NCI-H226 (cell line): ENCODE measurements around the gene RMP24.
A peak's percentile ranks its signal among the peaks of the same experiment; 100 is the strongest.

Experiments used
- DNase-seq: peaks from one replicate; pipeline ENCODE4 v3.0.0-alpha.2; 2015

The RMP24 gene

GRCh38 chr18:35968278-35968880 lies 4.1 kb upstream of the RMP24 start:
- DNase-seq = no peak

- DNase-seq = no peak
Observed at GRCh38 chr18:35969676-35970075, 2.8 kb upstream of the RMP24 start.

DNA sequence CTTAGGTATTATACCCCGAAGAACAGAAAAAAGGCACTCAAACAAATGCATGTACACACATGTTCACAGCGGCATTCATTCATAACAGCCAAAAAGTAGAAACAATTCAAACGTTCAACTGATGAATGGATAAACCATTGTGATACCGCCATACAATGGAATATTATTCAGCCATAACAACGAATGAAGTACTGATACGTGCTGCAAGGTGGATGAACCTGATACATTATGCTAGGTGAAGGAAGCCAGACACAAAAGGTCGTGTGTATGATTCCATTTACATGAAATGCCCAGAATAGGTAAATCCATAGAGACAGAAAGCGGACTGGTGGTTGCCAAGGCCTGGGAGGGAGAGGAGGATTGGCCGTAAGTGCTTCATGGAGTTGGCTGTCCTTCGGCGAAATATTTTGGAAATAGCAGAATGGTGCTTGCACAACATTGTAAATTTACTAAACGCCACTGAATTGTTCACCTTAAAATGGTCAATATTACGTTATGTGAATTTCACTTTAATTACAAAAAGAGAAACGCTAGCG lies 750 bp upstream of the RMP24 start:
- DNase-seq = no peak

- no peak for DNase-seq
Observed at GRCh38 chr18:35973650-35974049, 1.2 kb downstream of the RMP24 start.

GRCh38 chr18:35974181-35974580 lies 1.7 kb downstream of the RMP24 start:
- DNase-seq = no peak

DNA sequence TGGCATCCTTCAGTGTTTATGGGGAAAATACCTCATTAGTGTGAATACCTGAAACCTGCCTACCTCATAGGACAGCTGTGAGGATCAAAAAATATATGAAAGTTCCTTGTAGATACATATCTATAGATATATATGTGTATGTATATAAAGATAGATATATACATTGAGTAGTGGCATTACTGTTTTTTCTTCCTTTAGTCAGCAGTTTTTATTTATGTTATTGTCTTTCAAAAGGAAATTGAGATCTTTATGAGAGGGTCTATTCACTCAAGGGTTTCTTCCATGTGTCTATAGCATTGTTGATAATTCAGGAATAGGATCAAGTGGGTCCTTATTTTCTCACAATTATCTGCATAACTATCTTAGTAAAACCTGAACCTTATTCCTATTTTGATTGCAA lies 6.6 kb downstream of the RMP24 start:
- no peak for DNase-seq

GRCh38 chr18:35982409-35983114 lies 10.1 kb downstream of the RMP24 start:
- no peak for DNase-seq

DNA sequence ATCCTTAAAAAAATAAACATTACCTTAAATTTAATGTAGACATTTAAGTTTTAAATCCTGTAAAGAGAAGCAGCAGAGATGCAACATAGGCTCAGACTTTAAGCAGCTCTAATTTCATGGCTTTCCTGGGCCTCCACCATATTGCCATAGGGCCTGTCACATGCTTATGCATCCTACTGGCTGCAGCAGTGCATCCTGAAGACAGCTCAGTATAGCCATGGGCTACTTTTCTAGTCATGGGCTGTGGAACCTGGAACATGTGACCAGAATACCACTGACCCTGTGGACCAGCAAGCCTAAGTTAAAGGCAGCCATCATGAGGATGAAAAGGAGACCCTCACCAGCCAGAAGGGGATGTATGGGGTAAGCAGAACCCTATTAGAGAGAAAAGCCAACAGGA lies 10.7 kb downstream of the RMP24 start:
- DNase-seq = no peak

DNA sequence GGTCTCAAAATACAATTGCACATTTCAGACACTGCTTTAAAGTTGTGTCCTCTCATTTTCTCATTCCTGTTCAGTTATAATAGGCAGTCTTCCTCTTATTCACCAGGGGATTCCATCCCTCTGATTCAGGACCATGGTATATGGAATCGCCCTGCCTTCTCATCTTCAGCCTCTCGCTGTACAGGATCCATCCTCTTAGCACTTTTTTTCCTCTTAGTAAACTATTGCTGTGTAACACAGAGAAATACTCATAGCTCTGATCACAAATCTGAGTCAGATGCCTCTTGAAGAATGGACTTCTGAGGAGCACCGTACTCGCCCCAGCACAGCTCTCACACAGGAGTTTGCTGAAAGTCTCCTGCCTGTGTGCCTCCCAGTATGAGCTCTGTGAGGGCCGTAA lies 11.3 kb downstream of the RMP24 start:
- no peak for DNase-seq

- no peak for DNase-seq
Observed at GRCh38 chr18:35991696-35992095, 19.2 kb downstream of the RMP24 start.

DNA sequence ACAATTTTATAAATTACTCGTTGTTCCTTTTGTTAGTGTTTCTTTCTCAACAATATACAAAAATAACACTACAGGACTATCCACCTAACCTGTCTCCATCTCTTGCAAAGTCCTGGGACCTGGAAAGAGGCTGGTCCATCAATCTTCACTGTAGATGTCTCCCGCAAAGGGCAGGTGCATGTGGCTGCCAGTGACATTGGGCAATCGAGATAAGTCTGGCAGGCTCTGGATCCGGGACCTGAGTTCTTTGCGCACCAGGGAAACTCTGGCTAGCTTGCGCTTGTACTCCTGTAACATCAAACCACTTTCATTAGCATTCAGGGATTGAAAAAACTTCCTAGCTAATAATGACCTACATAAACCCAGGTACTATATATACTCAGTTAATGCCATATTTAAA lies 20.5 kb downstream of the RMP24 start:
- no peak for DNase-seq

GRCh38 chr18:35998967-35999366 lies 26.5 kb downstream of the RMP24 start:
- no peak for DNase-seq

DNA sequence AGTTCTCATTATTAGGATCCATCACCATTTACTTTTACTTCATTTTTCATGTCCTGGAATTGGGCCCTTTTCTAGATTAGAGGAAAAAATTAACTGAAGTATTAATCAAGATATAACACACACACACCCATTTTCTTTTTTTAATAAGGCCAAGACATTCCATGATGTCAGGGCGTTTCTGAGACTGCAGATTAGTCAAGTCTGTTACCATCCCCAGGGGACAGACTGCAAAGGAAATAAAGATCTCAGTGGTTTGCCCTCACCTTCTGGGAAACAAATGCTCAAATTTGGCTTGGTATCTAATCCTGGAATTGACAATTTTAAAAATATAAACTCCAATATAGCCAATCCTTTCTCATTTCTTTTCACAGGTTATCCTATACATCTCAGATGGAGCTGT lies 27.4 kb downstream of the RMP24 start:
- no peak for DNase-seq

- DNase-seq = no peak
Observed at GRCh38 chr18:36006997-36007396, 34.5 kb downstream of the RMP24 start.

DNA sequence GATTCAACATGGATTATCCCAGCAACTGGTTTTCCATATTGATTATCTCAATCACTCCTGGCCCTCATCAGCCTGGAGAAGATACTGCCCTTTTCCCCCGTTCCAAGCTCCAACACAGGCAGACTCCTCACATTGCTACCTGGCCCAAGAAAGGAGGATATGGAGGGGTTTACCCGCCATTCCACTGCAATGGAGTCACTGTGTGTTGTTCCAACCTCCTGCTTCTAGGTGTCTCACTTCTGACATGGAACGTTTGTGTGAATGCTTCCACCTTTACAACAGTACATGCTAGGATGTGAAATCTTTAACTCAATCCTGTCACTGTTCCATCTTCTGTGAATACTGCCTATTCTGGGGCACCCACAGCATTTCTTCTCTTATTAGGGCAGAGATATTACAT lies 36.7 kb downstream of the RMP24 start:
- DNase-seq = no peak

- no peak for DNase-seq
Observed at GRCh38 chr18:36012891-36013290, 40.4 kb downstream of the RMP24 start.

- no peak for DNase-seq
Observed at GRCh38 chr18:36015629-36016028, 43.1 kb downstream of the RMP24 start.

- DNase-seq = no peak
Observed at GRCh38 chr18:36017232-36017631, 44.8 kb downstream of the RMP24 start.

GRCh38 chr18:36020174-36020711 lies 47.8 kb downstream of the RMP24 start:
- no peak for DNase-seq

GRCh38 chr18:36023336-36023735 lies 50.9 kb downstream of the RMP24 start:
- no peak for DNase-seq

GRCh38 chr18:36024241-36024640 lies 51.8 kb downstream of the RMP24 start:
- DNase-seq = peak; percentile 16

DNA sequence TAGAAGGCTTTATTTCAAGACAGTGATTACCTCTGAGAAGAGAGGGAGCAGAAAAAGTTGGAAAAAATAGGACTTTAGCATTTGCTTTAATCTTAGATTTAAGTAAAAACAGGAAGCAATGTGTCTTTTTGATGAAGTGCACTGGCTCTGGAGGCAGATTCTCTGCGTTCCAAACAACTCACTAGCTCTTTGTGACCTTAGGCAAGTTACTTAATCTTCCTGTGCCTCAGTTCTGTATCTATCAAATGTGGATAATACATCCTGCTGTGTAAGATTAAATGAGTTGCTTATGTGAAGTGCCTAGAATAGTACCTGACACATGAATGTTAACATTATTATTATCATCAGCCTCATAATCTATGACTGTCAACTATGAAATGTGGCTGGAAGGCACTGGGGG lies 52.5 kb downstream of the RMP24 start:
- peak; percentile 83 for DNase-seq

DNA sequence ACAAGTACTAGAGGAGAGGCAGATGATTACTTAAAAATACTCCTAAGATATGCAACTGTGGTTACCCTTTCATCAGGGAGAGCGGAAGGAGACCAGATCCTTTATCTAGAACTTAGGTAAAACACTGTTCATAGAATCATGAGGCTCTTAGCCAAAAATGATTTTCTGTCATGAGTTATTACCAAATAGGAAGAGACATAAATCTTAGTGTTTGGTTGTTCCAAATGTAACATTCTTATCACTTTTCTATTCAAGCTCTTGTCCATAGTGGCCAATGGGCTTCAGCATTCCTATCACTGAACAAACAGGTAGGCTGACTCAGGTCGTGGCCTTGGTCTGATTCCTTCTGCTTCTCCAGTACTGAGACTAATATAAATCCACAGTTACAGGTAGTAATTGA lies 56.4 kb downstream of the RMP24 start:
- peak; percentile 74 for DNase-seq
